Measurements from ENCODE around the gene RGS2.

The RGS2 gene

DNA sequence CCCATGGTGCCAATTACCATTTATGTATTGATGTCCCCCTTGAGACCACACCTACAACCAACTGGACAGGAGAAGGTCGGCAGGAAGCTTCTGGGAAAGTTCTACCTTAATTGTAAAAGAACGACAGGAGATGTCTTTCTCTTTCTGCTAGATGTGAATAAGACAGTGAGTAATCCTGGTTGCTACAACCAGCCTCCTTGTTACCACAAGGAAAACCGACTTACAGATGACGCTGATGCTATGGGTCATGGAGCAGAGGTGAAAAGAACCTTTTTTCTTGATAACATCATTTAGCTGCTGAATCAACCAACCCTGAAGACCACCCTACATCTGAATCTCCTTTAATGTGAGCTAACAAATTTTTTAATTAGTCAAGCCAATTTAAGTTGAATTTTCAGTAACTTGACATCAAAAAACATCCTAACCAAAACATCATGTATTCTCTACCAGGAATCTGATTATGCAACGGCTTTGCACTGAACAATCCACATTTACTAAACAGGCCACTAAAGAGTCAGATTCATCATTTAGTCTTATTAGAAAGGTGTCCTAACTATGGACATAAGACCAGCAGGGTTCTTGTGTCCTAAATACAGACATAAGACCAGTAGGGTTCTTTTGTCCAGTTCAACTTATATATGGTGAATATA lies 23.0 kb downstream of the RGS2 start:
- DNase-seq = no peak

DNA sequence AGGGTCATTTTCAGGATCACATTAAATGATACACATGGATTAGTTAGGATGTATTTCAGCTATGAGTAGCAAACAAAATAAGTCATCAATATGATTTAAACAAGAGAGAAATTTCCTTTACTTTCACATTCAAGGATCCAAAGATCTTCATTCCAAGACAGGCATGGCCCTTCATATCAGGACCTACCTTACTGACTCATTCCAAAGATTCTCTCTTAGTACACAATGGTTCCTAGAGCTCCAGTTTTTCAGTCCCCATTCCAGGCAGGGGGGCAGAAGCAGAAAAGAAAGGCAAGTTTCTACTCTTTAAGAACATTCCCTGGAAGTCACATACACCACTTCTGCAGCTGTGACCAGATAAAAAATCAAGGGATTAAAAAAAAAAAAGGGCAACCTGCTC lies 23.7 kb downstream of the RGS2 start:
- DNase-seq = no peak

DNA sequence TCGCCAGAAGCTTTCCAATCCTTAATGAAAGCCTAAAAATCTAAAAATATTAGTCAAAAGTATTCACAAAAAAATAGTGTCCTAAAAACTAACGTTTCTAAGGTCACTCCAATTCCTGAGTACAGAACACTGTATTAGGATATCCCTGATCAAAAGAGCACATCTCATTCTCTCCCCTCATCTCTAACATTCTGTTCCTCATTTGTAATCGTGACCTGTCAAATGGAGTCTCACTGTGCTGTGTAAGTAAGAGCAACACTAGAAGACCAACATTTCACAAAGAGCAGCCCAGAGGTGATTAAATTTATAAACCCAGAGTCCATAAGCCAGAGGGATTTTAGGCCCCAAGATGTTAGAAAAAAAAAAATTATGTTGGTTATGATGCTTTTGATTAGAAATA lies 26.3 kb downstream of the RGS2 start:
- DNase-seq = no peak

DNA sequence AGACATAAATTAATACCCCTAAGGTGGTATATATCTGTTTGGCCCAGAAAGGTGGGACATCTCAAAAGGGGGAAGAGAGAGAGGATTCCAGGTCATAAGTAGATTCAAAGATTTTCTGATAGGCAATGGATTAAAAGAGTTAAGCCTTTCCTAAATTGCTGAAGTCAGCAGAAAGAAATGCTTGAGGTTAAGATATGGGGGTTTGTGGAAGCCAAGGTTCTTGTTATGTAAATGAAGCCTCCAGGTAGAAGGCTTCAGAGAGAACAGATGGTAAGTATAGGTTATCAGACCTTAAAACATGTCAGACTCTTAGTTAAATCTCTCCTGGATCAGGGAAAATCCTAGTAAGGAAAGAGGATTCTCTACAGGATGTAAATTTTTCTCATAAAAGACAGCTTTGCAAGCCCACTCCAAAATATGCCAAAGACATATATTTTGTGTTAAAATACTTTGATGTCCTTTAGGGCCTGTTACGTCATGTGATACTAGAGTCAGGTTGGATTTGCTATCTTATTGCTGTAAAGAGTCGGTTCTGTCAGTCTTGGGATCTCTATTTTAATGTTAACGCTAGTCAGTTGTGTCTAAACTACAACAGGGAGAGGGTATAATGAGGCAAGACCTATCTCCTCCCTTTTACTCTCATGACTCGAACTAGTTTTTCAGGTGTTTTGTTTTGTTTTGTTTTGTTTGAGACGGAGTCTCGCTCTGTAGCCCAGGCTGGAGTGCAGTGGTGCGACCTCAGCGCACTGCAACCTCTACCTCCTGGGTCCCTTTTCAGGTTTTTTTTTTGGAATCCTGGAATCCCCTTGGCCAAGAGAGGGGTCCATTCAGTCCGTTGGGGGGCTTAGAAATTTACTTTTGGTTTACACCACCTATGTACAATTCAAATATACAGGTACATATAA lies 30.6 kb downstream of the RGS2 start:
- no peak for DNase-seq

DNA sequence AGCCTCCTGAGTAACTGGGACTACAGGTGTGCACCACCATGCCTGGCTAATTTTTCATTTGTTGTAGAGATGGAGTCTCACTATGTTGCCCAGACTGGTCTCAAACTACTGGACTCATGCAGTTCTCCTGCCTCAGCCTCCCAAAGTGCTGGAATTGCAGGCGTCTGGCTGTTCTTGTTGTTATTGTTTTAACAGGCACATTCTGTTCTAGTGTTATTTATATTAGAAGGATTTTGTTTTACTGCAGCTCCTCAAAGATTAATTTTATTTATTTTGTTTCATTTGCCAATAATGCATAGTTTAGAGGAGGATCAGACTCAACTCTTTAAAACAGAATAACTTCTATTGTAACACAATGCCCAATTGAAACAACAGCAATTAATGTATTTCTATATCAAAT lies 35.5 kb downstream of the RGS2 start:
- no peak for DNase-seq

DNA sequence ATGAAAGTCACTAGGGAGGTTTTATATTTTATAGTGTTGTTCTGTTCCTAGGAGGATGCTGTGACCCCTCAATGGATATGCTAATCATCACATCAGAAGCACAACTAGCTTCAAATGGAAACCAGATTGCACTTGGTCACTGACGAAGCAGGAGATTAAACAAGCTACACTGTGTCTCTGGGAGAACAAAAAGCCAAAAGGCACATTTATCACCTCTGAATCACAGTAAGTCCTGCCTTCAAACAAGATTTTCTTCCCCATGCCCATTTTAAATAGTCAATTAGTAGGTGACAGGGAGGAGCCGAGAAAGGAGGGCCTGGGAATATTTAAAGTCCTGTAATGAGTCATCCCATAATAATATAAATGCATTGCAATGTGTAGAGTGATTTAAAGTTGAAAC lies 38.1 kb downstream of the RGS2 start:
- no peak for DNase-seq

DNA sequence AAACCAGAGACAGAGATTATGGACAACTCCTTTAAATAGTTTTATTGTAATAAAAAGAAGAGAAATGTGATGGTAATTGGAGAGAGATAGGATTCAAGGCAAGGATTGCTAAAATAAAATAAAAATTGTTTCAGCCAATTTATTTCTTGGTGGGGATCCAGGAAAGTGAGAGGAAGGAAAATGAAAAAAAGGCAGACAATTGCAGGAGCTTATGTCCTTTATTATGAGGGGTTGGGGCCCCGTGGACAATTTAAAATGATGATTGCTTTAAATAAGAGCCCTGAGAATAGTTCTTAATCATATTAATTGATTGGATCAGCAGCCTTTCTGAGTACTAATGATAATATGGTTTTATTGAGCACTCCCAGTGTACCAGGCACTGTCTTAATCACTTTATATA lies 40.2 kb downstream of the RGS2 start:
- DNase-seq = no peak

DNA sequence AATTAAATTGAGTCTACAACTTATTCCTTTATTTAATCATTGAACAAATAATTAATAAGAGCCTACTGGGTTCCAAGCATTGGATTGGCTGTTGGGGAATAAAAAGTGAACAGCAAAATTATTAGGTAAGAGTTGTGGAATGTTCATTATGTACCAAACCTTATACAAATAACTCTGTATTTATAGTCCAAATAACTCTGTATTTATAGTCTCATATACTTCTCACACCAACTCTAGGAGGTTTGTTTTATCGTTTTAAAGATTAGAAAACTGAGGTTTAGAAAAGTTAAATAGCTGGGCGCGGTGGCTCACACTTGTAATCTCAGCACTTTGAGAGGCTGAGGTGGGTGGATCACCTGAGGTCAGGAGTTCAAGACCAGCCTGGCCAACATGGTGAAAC lies 40.6 kb downstream of the RGS2 start:
- DNase-seq = no peak

DNA sequence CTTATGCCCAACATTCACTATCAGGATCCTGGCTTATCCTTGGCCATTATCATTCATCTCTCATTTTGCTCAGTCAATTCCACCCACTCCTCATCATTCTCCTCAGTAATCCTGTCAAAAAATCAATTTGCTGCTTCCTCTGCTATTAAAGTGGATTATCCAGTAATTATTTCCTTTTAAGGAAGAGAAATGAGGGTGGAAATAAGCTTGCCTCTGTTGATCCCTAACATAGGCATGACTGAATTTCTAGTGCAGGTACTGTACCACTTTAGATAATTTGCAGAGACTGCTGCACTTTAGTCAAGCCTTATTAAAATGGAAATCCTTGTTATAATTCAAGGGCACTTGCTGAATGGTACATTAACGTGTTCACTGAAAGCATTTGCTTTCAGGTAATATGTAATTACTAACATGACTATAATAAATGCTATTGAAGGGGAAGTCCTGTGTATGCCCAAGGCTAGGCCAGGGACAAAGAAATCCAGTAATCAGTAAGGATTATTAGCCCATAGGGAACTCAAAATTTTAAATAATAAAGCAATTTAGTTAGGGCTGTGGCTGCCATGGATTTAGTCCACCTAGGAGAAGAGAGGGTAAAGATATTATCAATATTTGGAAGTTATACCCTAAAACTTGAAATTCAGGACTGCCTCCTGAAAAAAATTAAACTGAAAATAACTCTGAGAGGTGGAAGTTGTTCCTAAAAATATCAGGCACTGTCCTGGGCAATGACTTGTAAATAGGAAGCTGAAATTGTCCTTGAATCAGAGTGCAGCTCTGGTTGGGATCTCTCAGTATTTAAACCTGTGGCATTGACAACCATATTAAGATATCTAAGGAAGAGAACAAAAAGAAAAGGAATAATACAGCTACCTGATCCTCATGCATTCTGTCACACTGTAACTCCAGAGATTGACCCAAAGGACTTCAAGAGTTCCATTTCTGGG lies 43.4 kb downstream of the RGS2 start:
- no peak for DNase-seq

DNA sequence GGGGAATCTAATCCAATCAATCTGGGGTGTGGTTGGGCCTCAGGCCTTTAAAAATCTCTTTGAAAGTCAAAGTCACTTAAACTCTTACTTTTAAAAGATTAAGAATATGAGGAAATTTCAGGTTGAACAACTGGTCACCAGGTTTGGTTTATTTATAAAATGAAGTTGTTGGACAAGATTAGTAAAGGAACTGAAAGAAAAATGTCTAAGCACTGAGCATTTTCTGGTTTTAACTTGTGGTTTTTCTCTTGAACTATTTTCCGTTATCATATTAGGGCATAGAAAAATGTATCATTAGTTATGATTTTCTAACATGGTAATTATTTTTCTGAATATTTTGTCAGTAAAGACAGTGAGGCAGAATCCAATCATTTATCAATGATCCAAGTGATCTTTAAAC lies 49.6 kb downstream of the RGS2 start:
- no peak for DNase-seq

DNA sequence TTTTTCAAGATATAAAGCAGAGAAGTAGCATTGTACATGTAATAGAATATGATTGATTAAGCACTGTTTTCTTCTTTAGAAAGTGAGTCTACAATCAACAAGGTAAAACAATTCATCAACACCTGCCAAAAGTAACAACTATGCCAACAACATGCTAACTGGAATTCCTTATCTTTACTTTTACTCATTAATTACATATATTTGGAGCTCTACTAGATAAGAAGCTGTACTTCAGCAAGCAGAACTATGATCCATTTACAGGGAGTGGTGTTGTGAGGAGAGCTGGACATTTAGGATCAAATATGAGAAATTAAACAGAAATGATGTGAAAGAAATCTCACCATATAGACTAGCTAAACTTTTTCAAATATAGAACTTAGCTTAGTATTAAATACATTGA lies 51.0 kb downstream of the RGS2 start:
- no peak for DNase-seq

DNA sequence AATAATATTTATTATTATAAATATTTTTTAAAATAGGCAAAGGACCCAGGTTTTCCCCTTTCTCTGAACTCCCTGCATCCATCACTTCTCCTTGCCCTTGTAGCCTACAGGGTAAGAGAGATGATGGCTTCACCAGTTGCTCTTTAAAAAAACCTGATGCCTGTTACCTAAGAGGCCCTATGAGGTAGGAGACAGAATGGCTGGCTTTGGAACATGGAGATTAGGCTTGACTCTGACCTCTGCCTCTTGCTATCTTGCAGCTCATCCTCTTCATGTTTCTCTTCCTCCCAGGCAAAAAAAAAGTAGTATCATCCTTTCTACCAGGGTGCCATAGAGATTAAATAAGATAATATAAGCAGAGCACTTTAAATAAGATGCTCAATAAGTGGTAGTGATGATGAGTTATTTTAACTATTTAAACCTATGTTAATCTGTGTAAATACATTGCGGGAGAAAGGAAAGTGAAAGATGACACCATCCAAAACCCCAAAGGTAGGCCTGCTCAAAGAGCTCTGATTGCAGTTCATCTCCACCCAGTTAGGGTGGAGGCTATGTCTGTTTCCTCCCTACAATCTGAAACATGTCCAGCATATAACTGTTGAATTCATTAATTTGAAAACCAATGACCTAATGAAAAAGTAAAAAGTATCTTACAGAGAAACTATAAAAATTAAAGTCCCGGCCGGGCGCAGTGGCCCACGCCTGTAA lies 51.8 kb downstream of the RGS2 start:
- no peak for DNase-seq

DNA sequence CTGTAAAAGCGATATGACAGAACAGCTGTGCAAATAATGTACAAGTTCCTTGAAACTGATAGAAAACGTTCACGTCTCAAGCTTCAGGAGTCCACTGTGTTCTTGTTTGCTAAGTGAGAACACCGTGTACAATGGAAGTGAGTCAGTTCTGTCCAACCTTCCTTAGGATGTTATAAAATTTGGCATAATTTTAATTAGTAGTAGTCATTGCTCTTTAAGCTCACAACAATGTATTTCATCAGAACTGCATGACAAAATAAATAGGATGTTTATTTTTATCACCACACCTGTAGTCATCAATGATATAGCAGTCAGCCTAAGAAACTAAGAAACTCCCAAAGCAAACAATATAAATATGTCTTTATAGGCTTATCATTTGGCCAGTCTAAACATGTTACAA lies 53.0 kb downstream of the RGS2 start:
- DNase-seq = no peak
